ENCODE results near the gene KRT7.
A peak's percentile ranks its signal among the peaks of the same experiment; 100 is the strongest.

The KRT7 gene

DNA sequence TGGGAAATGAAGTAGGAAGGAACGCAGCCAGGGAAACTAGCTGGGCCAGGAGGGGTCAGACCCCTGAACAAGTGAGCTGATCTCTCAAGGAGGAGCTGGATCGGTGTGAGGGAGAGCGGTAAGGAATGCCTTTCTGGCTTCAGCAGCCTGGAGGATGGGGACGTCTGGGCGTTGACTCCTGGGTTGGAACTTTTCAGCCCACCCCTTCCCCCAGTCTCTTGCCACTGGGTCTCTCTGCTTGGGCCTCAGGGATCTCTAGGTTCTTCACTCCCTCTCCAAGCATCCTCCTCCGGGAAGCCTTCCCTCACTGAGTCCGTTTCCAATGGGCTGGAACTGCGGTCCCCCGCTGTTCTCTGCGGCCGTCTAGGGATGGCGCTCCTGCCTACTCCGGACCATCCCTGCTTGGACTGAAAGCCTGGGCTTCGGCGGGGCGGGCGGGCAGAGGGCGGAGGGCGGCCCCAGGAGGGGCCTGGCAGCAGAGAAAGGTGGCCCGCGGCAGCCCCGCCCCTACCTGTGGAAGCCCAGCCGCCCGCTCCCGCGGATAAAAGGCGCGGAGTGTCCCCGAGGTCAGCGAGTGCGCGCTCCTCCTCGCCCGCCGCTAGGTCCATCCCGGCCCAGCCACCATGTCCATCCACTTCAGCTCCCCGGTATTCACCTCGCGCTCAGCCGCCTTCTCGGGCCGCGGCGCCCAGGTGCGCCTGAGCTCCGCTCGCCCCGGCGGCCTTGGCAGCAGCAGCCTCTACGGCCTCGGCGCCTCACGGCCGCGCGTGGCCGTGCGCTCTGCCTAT lies at the start of gene KRT7:
Gene KRT7, plus strand, starts transcription at position 570 of the 788 bp plus-strand sequence. Its CDS starts 54 bp downstream, at position 624.
- Histone ChIP-seq H3K4me3 (ENCODE audit: low read length) (peak within 1 kb of the TSS; percentile 71), H3K27me3 (ENCODE audit: insufficient read depth, low read length) (peaks cover 71% of the 10 kb centered on the region), H3K27ac (ENCODE audit: low read length) (no peak within 1 kb of the TSS), H3K36me3 (ENCODE audit: insufficient read depth, low read depth, low read length) (no peaks in the 10 kb centered on the region), H3K9ac (ENCODE audit: low read depth, low read length) (peak within 1 kb of the TSS; percentile 70; the same call in 1 of the 2 replicates), H3K9me3 (ENCODE audit: insufficient read depth, low read depth, low read length) (no peaks in the 10 kb centered on the region), H3K4me1 (ENCODE audit: insufficient read depth, low read length) (peaks cover 15% of the 10 kb centered on the region; the same call in 1 of the 2 replicates)

- Histone ChIP-seq H3K4me3 (ENCODE audit: low read length) (no peak overlapping the region), H3K4me1 (ENCODE audit: insufficient read depth, low read length) (peaks cover 30% of the 10 kb centered on the region), H3K27me3 (ENCODE audit: insufficient read depth, low read length) (no peaks in the 10 kb centered on the region), H3K9me3 (ENCODE audit: insufficient read depth, low read depth, low read length) (no peaks in the 10 kb centered on the region), H3K36me3 (ENCODE audit: insufficient read depth, low read depth, low read length) (no peaks in the 10 kb centered on the region), H3K9ac (ENCODE audit: low read depth, low read length) (peak overlapping the region; percentile 48), H3K27ac (ENCODE audit: low read length) (no peak overlapping the region)
Observed at GRCh38 chr12:52183544-52183910, 49.5 kb upstream of the KRT7 start.

- Histone ChIP-seq H3K27ac (ENCODE audit: low read length) (no peak overlapping the region), H3K27me3 (ENCODE audit: insufficient read depth, low read length) (no peaks in the 10 kb centered on the region), H3K9ac (ENCODE audit: low read depth, low read length) (no peak overlapping the region), H3K9me3 (ENCODE audit: insufficient read depth, low read depth, low read length) (no peaks in the 10 kb centered on the region), H3K4me3 (ENCODE audit: low read length) (no peak overlapping the region), H3K4me1 (ENCODE audit: insufficient read depth, low read length) (peaks cover 30% of the 10 kb centered on the region), H3K36me3 (ENCODE audit: insufficient read depth, low read depth, low read length) (no peaks in the 10 kb centered on the region)
Observed at GRCh38 chr12:52183971-52184370, 49.1 kb upstream of the KRT7 start.

- Histone ChIP-seq H3K27ac (ENCODE audit: low read length) (no peak overlapping the region), H3K36me3 (ENCODE audit: insufficient read depth, low read depth, low read length) (no peaks in the 10 kb centered on the region), H3K4me1 (ENCODE audit: insufficient read depth, low read length) (peaks cover 30% of the 10 kb centered on the region), H3K9me3 (ENCODE audit: insufficient read depth, low read depth, low read length) (no peaks in the 10 kb centered on the region), H3K4me3 (ENCODE audit: low read length) (no peak overlapping the region), H3K27me3 (ENCODE audit: insufficient read depth, low read length) (no peaks in the 10 kb centered on the region), H3K9ac (ENCODE audit: low read depth, low read length) (no peak overlapping the region)
Observed at GRCh38 chr12:52184813-52185212, 48.2 kb upstream of the KRT7 start.

- H3K36me3 ChIP-seq (ENCODE audit: insufficient read depth, low read depth, low read length): no peaks in the 10 kb centered on the region
- no peak overlapping the region for H3K9ac ChIP-seq (ENCODE audit: low read depth, low read length)
- no peaks in the 10 kb centered on the region for H3K27me3 ChIP-seq (ENCODE audit: insufficient read depth, low read length)
- no peaks in the 10 kb centered on the region for H3K9me3 ChIP-seq (ENCODE audit: insufficient read depth, low read depth, low read length)
- no peak overlapping the region for H3K27ac ChIP-seq (ENCODE audit: low read length)
- H3K4me3 ChIP-seq (ENCODE audit: low read length): no peak overlapping the region
- peaks cover 30% of the 10 kb centered on the region for H3K4me1 ChIP-seq (ENCODE audit: insufficient read depth, low read length)
Observed at GRCh38 chr12:52185400-52185967, 47.6 kb upstream of the KRT7 start.

- no peak overlapping the region for H3K27ac ChIP-seq (ENCODE audit: low read length)
Observed at GRCh38 chr12:52186118-52186840, 46.8 kb upstream of the KRT7 start.

DNA sequence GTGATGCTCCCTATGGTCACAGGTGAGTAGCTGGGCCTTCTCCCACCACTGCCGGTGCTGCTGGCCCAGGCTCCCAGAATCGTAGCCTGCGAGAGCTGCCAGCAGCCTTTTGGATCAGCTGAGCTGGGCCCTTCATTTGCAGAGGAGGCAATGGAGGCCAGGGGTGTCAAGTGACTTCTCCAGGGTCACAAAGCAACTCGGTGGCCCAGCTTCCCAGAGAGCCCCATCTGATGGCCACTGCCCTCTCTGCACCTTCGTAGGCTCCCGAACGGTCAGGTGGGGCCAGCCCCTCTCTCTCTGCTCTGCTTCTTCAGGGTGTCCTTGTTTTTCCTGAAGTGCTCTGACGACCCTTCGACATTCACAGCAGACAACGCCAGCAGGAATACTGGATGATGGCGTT lies 45.8 kb upstream of the KRT7 start:
- H3K9ac ChIP-seq (ENCODE audit: low read depth, low read length): no peak overlapping the region
- H3K27me3 ChIP-seq (ENCODE audit: insufficient read depth, low read length): no peaks in the 10 kb centered on the region
- H3K27ac ChIP-seq (ENCODE audit: low read length): no peak overlapping the region
- H3K36me3 ChIP-seq (ENCODE audit: insufficient read depth, low read depth, low read length): no peaks in the 10 kb centered on the region
- H3K4me3 ChIP-seq (ENCODE audit: low read length): no peak overlapping the region
- H3K4me1 ChIP-seq (ENCODE audit: insufficient read depth, low read length): peaks cover 25% of the 10 kb centered on the region
- no peaks in the 10 kb centered on the region for H3K9me3 ChIP-seq (ENCODE audit: insufficient read depth, low read depth, low read length)

More at GRCh38 chr12:52186118-52186840, 46.8 kb upstream of the KRT7 start:
- Histone ChIP-seq H3K9me3 (ENCODE audit: insufficient read depth, low read depth, low read length) (no peaks in the 10 kb centered on the region), H3K4me1 (ENCODE audit: insufficient read depth, low read length) (peaks cover 30% of the 10 kb centered on the region), H3K27me3 (ENCODE audit: insufficient read depth, low read length) (no peaks in the 10 kb centered on the region), H3K4me3 (ENCODE audit: low read length) (no peak overlapping the region), H3K36me3 (ENCODE audit: insufficient read depth, low read depth, low read length) (no peaks in the 10 kb centered on the region), H3K9ac (ENCODE audit: low read depth, low read length) (no peak overlapping the region)

- H3K27ac ChIP-seq (ENCODE audit: low read length): no peak overlapping the region
- no peak overlapping the region for H3K9ac ChIP-seq (ENCODE audit: low read depth, low read length)
- H3K9me3 ChIP-seq (ENCODE audit: insufficient read depth, low read depth, low read length): no peaks in the 10 kb centered on the region
- peaks cover 25% of the 10 kb centered on the region for H3K4me1 ChIP-seq (ENCODE audit: insufficient read depth, low read length)
- H3K36me3 ChIP-seq (ENCODE audit: insufficient read depth, low read depth, low read length): no peaks in the 10 kb centered on the region
- no peak overlapping the region for H3K4me3 ChIP-seq (ENCODE audit: low read length)
- H3K27me3 ChIP-seq (ENCODE audit: insufficient read depth, low read length): no peaks in the 10 kb centered on the region
Observed at GRCh38 chr12:52187640-52188039, 45.4 kb upstream of the KRT7 start.

DNA sequence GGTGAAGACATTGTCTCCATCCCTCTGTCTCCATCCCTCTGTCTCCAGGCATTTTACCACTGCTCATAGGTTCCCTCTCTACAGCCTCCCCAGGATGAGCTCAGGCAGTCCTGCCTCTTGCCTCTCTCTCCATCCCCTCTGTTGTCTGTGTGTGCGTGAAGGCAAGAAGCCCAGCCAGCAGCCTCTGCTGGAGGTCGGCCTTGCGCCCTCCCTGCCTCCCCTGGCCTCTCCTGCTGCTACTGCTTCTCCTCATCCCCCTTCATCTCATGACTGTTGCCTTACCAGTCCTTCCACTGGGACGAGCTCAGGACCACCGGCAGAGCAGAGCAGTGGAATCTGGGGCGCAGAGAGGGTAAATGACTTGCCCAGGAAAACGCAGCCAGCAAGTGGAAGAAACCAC lies 44.4 kb upstream of the KRT7 start:
- Histone ChIP-seq H3K4me3 (ENCODE audit: low read length) (no peak overlapping the region), H3K27me3 (ENCODE audit: insufficient read depth, low read length) (no peaks in the 10 kb centered on the region)

GRCh38 chr12:52189376-52190174 lies 43.5 kb upstream of the KRT7 start:
- H3K27ac ChIP-seq (ENCODE audit: low read length): no peak overlapping the region
- H3K4me1 ChIP-seq (ENCODE audit: insufficient read depth, low read length): peaks cover 18% of the 10 kb centered on the region; the same call in 1 of the 2 replicates
- no peaks in the 10 kb centered on the region for H3K27me3 ChIP-seq (ENCODE audit: insufficient read depth, low read length)
- H3K4me3 ChIP-seq (ENCODE audit: low read length): no peak overlapping the region
- no peaks in the 10 kb centered on the region for H3K36me3 ChIP-seq (ENCODE audit: insufficient read depth, low read depth, low read length)
- no peaks in the 10 kb centered on the region for H3K9me3 ChIP-seq (ENCODE audit: insufficient read depth, low read depth, low read length)
- no peak overlapping the region for H3K9ac ChIP-seq (ENCODE audit: low read depth, low read length)

More for the DNA sequence above, 44.4 kb upstream of the KRT7 start:
- H3K9ac ChIP-seq (ENCODE audit: low read depth, low read length): no peak overlapping the region
- no peak overlapping the region for H3K27ac ChIP-seq (ENCODE audit: low read length)
- no peaks in the 10 kb centered on the region for H3K9me3 ChIP-seq (ENCODE audit: insufficient read depth, low read depth, low read length)
- H3K4me1 ChIP-seq (ENCODE audit: insufficient read depth, low read length): peaks cover 18% of the 10 kb centered on the region; the same call in 1 of the 2 replicates
- no peaks in the 10 kb centered on the region for H3K36me3 ChIP-seq (ENCODE audit: insufficient read depth, low read depth, low read length)
